ENCODE data around the gene ACO2. TPM values are rescaled to one million over a fixed set of nuclear protein-coding genes. Genes with fewer than 3 reads are reported as not detected.
A peak's percentile ranks its signal among the peaks of the same experiment; 100 is the strongest.

Gene ACO2
- total and polyA plus RNA-seq, 2 of the 8 experiments (the other 6 are each of a cell fraction or from before 2014, with no cell fraction given) = 52.8 to 75.4 TPM

DNA sequence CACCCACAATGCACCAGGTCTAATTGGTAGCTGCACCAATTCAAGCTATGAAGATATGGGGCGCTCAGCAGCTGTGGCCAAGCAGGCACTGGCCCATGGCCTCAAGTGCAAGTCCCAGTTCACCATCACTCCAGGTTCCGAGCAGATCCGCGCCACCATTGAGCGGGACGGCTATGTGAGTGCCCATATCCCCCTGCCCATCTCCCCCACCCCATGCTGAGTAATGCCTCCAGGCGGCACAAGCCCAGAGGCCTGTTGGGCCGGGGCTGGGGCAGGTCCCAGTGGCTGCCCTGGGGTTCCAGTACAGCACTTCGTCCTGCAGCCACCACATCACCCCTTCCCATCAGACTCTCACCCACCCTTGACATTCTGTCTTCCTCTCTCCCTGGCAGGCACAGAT lies 53.9 kb downstream of the ACO2 start:
- no peak for FAIRE-seq
- Histone ChIP-seq H4K20me1 (replicated peaks in 1 of 2; ENCODE audit: control insufficient read depth in 1 of 2, insufficient read depth in 2 of 2, low read length in 2 of 2) (peaks cover 8 to 17% of the 10 kb centered on the region in 2 experiments), H3K9ac (replicated peaks in 1 of 4; ENCODE audit: extremely low read depth in 1 of 4, low read depth in 3 of 4, low read length in 3 of 4) (no peak overlapping the region), H3K18ac (ENCODE audit: extremely low read depth, low read length) (no peak overlapping the region), H3K27me3 (replicated peaks in 1 of 4; ENCODE audit: control insufficient read depth in 3 of 4, extremely low read depth in 1 of 4, insufficient read depth in 3 of 4, low read length in 3 of 4) (no peaks in the 10 kb centered on the region), H2BK15ac (ENCODE audit: low read length) (no peak overlapping the region), H3K4me3 (ENCODE audit: extremely low read depth in 1 of 4, insufficient read depth in 2 of 4, low read depth in 3 of 4, low read length in 4 of 4) (no peak overlapping the region), H3K4me2 (ENCODE audit: insufficient read depth in 1 of 2, low read depth in 2 of 2, low read length in 2 of 2) (no peak overlapping the region), H3K79me2 (ENCODE audit: control insufficient read depth in 1 of 2, insufficient read depth in 2 of 2, low read length in 2 of 2) (no peaks in the 10 kb centered on the region), H3K4ac (replicated peaks; ENCODE audit: insufficient read length, low read depth, low read length) (no peak overlapping the region), H3K56ac (replicated peaks; ENCODE audit: insufficient read length, low read depth, low read length) (no peak overlapping the region), H3K9me3 (ENCODE audit: insufficient read depth in 2 of 2, low read depth in 1 of 2, low read length in 1 of 2) (no peaks in the 10 kb centered on the region), H3K23me2 (ENCODE audit: low read depth, low read length) (no peaks in the 10 kb centered on the region), H3K36me3 (ENCODE audit: control insufficient read depth in 2 of 4, insufficient read depth in 4 of 4, low read length in 3 of 4) (peaks cover 9 to 25% (median 12%) of the 10 kb centered on the region in 4 experiments), H3K23ac (ENCODE audit: insufficient read length) (no peak overlapping the region), H4K5ac (ENCODE audit: insufficient read length, low read depth, low read length) (no peak overlapping the region), H2AK5ac (ENCODE audit: low read depth, low read length) (no peak overlapping the region), H2BK120ac (replicated peaks; ENCODE audit: low read depth, low read length) (no peak overlapping the region), H2AFZ (ENCODE audit: low read length) (no peak overlapping the region), H3K27ac (ENCODE audit: low read depth, low read length) (no peak overlapping the region), H2BK20ac (ENCODE audit: low read length) (no peak overlapping the region), H3K4me1 (replicated peaks in 1 of 4; ENCODE audit: control insufficient read depth in 3 of 4, insufficient read depth in 4 of 4, low read length in 3 of 4) (no peaks in the 10 kb centered on the region; a peak in 1 of 7 replicates), H2BK5ac (ENCODE audit: low read depth, low read length) (no peak overlapping the region), H3K79me1 (ENCODE audit: low read depth, low read length) (no peaks in the 10 kb centered on the region), H2BK12ac (ENCODE audit: low read depth, low read length) (no peak overlapping the region), H3K14ac (ENCODE audit: insufficient read length) (no peak overlapping the region), H4K91ac (replicated peaks; ENCODE audit: insufficient read length, low read length) (no peak overlapping the region), H4K8ac (ENCODE audit: extremely low read depth, insufficient read depth, low read length) (no peak overlapping the region)
- ChIA-PET POLR2A (ENCODE audit: partially characterized antibody) (interaction anchor here (2.8 to 4.0 kb wide), 4 partner anchors 9 to 119 kb away, joined by 12 to 22 read pairs (median 15); partner anchors contain the start of gene TOB2), CTCF (ENCODE audit: partially characterized antibody) (interaction anchor here (1.1 to 4.1 kb wide), 7 partner anchors 9 to 141 kb away, joined by 3 to 28 read pairs (median 5); partner anchors contain the start of gene TEF)
- 99% methylated on average over 9 of the region's 9 CpGs; no CpG with 5 or more reads in 1 of the 2 experiments for WGBS, 2 experiments (ENCODE audit: extremely low coverage in 1 of 2, insufficient coverage in 1 of 2, insufficient read length in 1 of 2, insufficient replicate concordance in 2 of 2, low coverage in 1 of 2, low lambda C conversion rate in 2 of 2, missing lambda C conversion rate in 1 of 2)
- TF ChIP-seq NANOG (IDR thresholded peaks at IDR 0.05; ENCODE audit: insufficient read depth, low read depth, low read length, poor library complexity, severe bottlenecking) (no peak), POLR2AphosphoS5 (IDR thresholded peaks at IDR 0.05; ENCODE audit: low read depth, low read length) (peak; percentile 50), KDM5A (IDR thresholded peaks at IDR 0.05; ENCODE audit: low read length) (no peak)
- no peak for DNase-seq (ENCODE audit: low read depth in 1 of 2, low spot score in 2 of 2)

Data from H1 (cell line).